ENCODE measurements around the gene C20orf144. TPM values are rescaled to one million over a fixed set of nuclear protein-coding genes. Genes with fewer than 3 reads are reported as not detected.

Gene C20orf144
- total and polyA plus RNA-seq, 9 of the 15 experiments (the other 6 are each of a cell fraction or from before 2014, with no cell fraction given), result 0.04 to 0.23 (median 0.11) TPM; not detected in 2

GRCh38 chr20:33688938-33689424, 26.9 kb downstream of the C20orf144 start (continued):
- TF ChIP-seq MCM7 (IDR thresholded peaks at IDR 0.05), result no peak
- TF ChIP-seq NR4A1 (CRISPR knock-in tag; IDR thresholded peaks at IDR 0.05), result no peak
- TF ChIP-seq NR4A1 (tag; IDR thresholded peaks at IDR 0.05), result no peak
- TF ChIP-seq BDP1 (IDR thresholded peaks at IDR 0.05; ENCODE audit: insufficient read depth, insufficient read length), result no peak
- no peak for TF ChIP-seq ZNF146 (CRISPR knock-in tag; IDR thresholded peaks at IDR 0.05; ENCODE audit: unreplicated experiment)
- no peak for TF ChIP-seq CHD7 (IDR thresholded peaks at IDR 0.05; ENCODE audit: low read depth, low read length)
- TF ChIP-seq ZBTB33 (CRISPR knock-in tag; IDR thresholded peaks at IDR 0.05), result 0 out of 2 replicates have a peak, but pooled peaks have one; percentile 24
- no peak for TF ChIP-seq NUFIP1 (IDR thresholded peaks at IDR 0.05; ENCODE audit: partially characterized antibody)
- TF ChIP-seq POLR2B (IDR thresholded peaks at IDR 0.05; ENCODE audit: low read depth, partially characterized antibody), result no peak
- TF ChIP-seq ZFP36 (IDR thresholded peaks at IDR 0.05; ENCODE audit: low read depth, low read length, partially characterized antibody), result peak; percentile 95
- no peak for TF ChIP-seq NBN (IDR thresholded peaks at IDR 0.05; ENCODE audit: low read depth)
- peak; percentile 30; the same call in 1 of the 2 replicates for TF ChIP-seq ZBTB2 (IDR thresholded peaks at IDR 0.05)
- no peak; the same call in 1 of the 2 replicates for TF ChIP-seq FOSL1 (tag; conservative IDR thresholded peaks at IDR 0.05)
- TF ChIP-seq L3MBTL2 (IDR thresholded peaks at IDR 0.05), result peak; percentile 30; the same call in 1 of the 2 replicates
- no peak for TF ChIP-seq SIN3B (IDR thresholded peaks at IDR 0.05; ENCODE audit: low read depth)

All from K562 (cell line).